ENCODE results near the gene CTAG2. TPM values are rescaled to one million over a fixed set of nuclear protein-coding genes. Genes with fewer than 3 reads are reported as not detected.

Gene CTAG2
- total RNA-seq, 2 experiments from 2014 or later = not detected

DNA sequence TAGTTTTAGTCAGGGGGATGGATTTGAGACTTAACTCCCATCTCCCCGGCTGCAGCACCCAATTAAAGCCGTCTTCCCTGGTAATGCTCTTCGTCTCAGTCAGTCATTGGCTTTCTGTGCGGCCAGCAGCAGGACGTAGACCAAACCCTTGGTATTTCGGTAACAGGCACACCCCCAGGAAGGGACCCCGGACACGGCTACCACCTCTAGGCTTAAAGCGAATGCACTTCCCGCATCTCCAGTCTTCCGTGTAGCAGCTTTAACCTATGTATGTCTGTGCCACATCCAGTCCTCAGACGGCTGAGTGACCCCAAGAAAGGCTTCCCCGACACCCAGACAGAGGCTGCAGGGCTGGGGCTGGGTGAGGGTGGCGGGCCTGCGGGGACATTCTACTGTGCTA is 1.5 kb upstream of the CTAG2 start:
- CTCF ChIA-PET (ENCODE audit: unreplicated experiment) = no interaction called here
- no peaks in the 10 kb centered on the region for H3K9me3 ChIP-seq (ENCODE audit: low read length)
- no peak overlapping the region for H3K27ac ChIP-seq (ENCODE audit: low read depth, low read length, poor library complexity, severe bottlenecking)
- POLR2A ChIA-PET = no interaction called here
- H3K4me2 ChIP-seq (ENCODE audit: low read length) = no peak overlapping the region
- DNase-seq (ENCODE audit: low spot score) = no peak
- H2AFZ ChIP-seq (ENCODE audit: low read length) = no peak overlapping the region
- no peaks in the 10 kb centered on the region for H4K20me1 ChIP-seq (ENCODE audit: insufficient read depth, low read length)
- H3K36me3 ChIP-seq (ENCODE audit: insufficient read depth, low read length) = no peaks in the 10 kb centered on the region
- TF ChIP-seq, protein P1, sequence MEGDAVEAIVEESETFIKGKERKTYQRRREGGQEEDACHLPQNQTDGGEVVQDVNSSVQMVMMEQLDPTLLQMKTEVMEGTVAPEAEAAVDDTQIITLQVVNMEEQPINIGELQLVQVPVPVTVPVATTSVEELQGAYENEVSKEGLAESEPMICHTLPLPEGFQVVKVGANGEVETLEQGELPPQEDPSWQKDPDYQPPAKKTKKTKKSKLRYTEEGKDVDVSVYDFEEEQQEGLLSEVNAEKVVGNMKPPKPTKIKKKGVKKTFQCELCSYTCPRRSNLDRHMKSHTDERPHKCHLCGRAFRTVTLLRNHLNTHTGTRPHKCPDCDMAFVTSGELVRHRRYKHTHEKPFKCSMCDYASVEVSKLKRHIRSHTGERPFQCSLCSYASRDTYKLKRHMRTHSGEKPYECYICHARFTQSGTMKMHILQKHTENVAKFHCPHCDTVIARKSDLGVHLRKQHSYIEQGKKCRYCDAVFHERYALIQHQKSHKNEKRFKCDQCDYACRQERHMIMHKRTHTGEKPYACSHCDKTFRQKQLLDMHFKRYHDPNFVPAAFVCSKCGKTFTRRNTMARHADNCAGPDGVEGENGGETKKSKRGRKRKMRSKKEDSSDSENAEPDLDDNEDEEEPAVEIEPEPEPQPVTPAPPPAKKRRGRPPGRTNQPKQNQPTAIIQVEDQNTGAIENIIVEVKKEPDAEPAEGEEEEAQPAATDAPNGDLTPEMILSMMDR (conservative IDR thresholded peaks at IDR 0.05; ENCODE audit: low read length) = no peak
- no peak for TF ChIP-seq EZH2phosphoT487 (IDR thresholded peaks at IDR 0.05; ENCODE audit: borderline replicate concordance, low read depth, low read length)
- BruUV-seq (replicated peaks) = no TSS peak
- intact Hi-C loops (cut with micrococcal nuclease; ENCODE audit: unreplicated experiment) = no loop called here
- H3K79me2 ChIP-seq (ENCODE audit: insufficient read depth, low read depth, low read length) = no peaks in the 10 kb centered on the region
- H3K4me1 ChIP-seq (ENCODE audit: insufficient read depth, low read length, poor library complexity, severe bottlenecking) = no peaks in the 10 kb centered on the region
- H3K4me3 ChIP-seq (ENCODE audit: low read depth, low read length, poor library complexity, severe bottlenecking) = no peak overlapping the region
- no peaks in the 10 kb centered on the region for H3K9me2 ChIP-seq (ENCODE audit: insufficient read depth, low read length)

DNA sequence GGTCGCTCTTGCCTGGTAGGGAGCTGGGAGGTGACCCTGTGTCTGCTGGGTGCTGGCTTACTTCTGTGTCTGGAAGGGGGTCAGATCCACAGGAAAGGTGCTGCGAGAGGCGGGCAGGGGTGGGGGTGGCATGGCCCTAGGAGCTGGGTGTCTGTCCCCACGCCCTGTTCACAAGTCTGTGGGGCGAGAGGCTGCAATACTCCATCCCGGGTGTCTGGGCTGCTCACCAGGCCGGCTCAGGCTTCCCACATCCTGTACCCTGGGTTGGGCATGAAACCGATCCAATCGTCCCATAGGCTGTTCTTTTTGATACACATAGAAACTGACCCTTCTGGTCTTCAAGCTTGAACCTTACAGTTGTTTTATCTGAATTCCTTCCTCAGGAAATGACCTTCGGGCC is 993 bp upstream of the CTAG2 start:
- no peaks in the 10 kb centered on the region for H3K9me3 ChIP-seq (ENCODE audit: low read length)

DNA sequence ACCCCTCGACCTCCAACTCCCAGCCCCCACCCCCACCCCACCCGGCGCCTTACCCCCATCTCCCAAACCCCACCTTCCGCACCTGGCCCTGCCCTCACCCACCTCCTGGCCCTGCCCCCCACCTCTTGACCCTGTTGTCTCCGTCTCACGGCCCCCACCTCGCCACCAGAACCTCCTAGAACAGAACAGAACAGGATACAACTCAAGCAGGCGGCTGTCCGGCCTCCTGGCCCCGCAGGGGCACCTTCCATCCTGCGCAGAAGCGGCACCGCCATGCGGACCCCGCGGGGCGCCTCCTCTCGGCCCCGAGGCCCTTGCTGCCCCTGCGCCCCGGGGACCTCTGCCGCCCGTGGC is 354 bp downstream of the CTAG2 start:
- ChIA-PET CTCF (ENCODE audit: unreplicated experiment) (no interaction called here), POLR2A (no interaction called here)
- no peaks in the 10 kb centered on the region for H3K9me3 ChIP-seq (ENCODE audit: low read length)
- H3K4me2 ChIP-seq (ENCODE audit: low read length) = no peak overlapping the region
- H3K36me3 ChIP-seq (ENCODE audit: insufficient read depth, low read length) = no peaks in the 10 kb centered on the region
- H3K9me2 ChIP-seq (ENCODE audit: insufficient read depth, low read length) = no peaks in the 10 kb centered on the region
- no peak for DNase-seq (ENCODE audit: low spot score)
- no peaks in the 10 kb centered on the region for H4K20me1 ChIP-seq (ENCODE audit: insufficient read depth, low read length)
- no peak overlapping the region for H3K4me3 ChIP-seq (ENCODE audit: low read depth, low read length, poor library complexity, severe bottlenecking)
- no peaks in the 10 kb centered on the region for H3K79me2 ChIP-seq (ENCODE audit: insufficient read depth, low read depth, low read length)
- H2AFZ ChIP-seq (ENCODE audit: low read length) = no peak overlapping the region
- TF ChIP-seq EZH2phosphoT487 (IDR thresholded peaks at IDR 0.05; ENCODE audit: borderline replicate concordance, low read depth, low read length) = no peak
- TF ChIP-seq, protein P1 (conservative IDR thresholded peaks at IDR 0.05; ENCODE audit: low read length) = no peak
- BruUV-seq (replicated peaks) = no TSS peak
- H3K27ac ChIP-seq (ENCODE audit: low read depth, low read length, poor library complexity, severe bottlenecking) = no peak overlapping the region
- H3K4me1 ChIP-seq (ENCODE audit: insufficient read depth, low read length, poor library complexity, severe bottlenecking) = no peaks in the 10 kb centered on the region
- intact Hi-C loops (cut with micrococcal nuclease; ENCODE audit: unreplicated experiment) = no loop called here

More for the DNA sequence above, 993 bp upstream of the CTAG2 start:
- no peak overlapping the region for H3K4me3 ChIP-seq (ENCODE audit: low read depth, low read length, poor library complexity, severe bottlenecking)
- H3K9me2 ChIP-seq (ENCODE audit: insufficient read depth, low read length) = no peaks in the 10 kb centered on the region
- intact Hi-C loops (cut with micrococcal nuclease; ENCODE audit: unreplicated experiment) = no loop called here
- H3K36me3 ChIP-seq (ENCODE audit: insufficient read depth, low read length) = no peaks in the 10 kb centered on the region
- no peaks in the 10 kb centered on the region for H4K20me1 ChIP-seq (ENCODE audit: insufficient read depth, low read length)
- H3K4me2 ChIP-seq (ENCODE audit: low read length) = no peak overlapping the region
- ChIA-PET POLR2A (interaction anchor here (0.6 kb wide), 1 partner anchor 265 kb away, joined by 5 read pairs; no protein-coding TSS in a partner anchor), CTCF (ENCODE audit: unreplicated experiment) (no interaction called here)
- H3K4me1 ChIP-seq (ENCODE audit: insufficient read depth, low read length, poor library complexity, severe bottlenecking) = no peaks in the 10 kb centered on the region
- no peak overlapping the region for H3K27ac ChIP-seq (ENCODE audit: low read depth, low read length, poor library complexity, severe bottlenecking)
- H2AFZ ChIP-seq (ENCODE audit: low read length) = no peak overlapping the region
- BruUV-seq (replicated peaks) = no TSS peak
- no peaks in the 10 kb centered on the region for H3K79me2 ChIP-seq (ENCODE audit: insufficient read depth, low read depth, low read length)
- TF ChIP-seq EZH2phosphoT487 (IDR thresholded peaks at IDR 0.05; ENCODE audit: borderline replicate concordance, low read depth, low read length) = no peak
- TF ChIP-seq, protein P1 (conservative IDR thresholded peaks at IDR 0.05; ENCODE audit: low read length) = no peak
- DNase-seq (ENCODE audit: low spot score) = no peak
